GM18867 (cell line): ENCODE data around the gene ZNF787.
A peak's percentile ranks its signal among the peaks of the same experiment; 100 is the strongest.
"Not testable (repeated sequence)": the region's sequence is repeated elsewhere in the genome, so short reads cannot be mapped to it uniquely, and the experiment has no call there.

Experiments used
- ATAC-seq: cut with Tn5 transposase; IDR thresholded peaks from one replicate; pipeline ENCODE4 v1.9.1; 2021; ENCODE audit warnings: mild to moderate bottlenecking, moderate library complexity; ENCODE audit not compliant: unreplicated experiment

ZNF787 gene

GRCh38 chr19:56121180-56122167 is at the start of gene ZNF787:
Gene ZNF787 (minus strand): TSS chr19:56121295. CDS start chr19:56103217, 18,078 bp downstream.
- ATAC-seq: peak; percentile 86

- ATAC-seq: no peak
Measured at GRCh38 chr19:56170261-56170660, 49.2 kb upstream of the ZNF787 start.

GRCh38 chr19:56167064-56167578 is 46.0 kb upstream of the ZNF787 start:
- no peak for ATAC-seq

DNA sequence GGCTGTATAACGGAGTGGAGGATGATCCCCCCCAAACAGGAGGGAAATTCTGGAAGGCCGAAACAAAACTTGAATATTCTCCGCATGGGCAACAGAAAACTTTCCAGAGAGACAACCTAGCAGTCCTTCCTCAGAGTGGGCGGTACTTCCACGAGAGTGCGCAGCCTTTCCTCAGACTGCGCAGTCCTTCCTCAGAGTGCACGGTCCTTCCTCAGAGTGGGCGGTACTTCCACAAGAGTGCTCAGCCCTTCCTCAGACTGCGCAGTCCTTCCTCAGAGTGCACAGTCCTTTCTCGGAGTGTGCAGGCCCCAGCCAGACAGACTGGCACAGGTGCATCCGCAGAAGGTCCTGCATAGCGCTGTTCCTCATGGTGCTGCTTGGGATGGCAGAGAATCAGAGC is 42.0 kb upstream of the ZNF787 start:
- no peak for ATAC-seq

DNA sequence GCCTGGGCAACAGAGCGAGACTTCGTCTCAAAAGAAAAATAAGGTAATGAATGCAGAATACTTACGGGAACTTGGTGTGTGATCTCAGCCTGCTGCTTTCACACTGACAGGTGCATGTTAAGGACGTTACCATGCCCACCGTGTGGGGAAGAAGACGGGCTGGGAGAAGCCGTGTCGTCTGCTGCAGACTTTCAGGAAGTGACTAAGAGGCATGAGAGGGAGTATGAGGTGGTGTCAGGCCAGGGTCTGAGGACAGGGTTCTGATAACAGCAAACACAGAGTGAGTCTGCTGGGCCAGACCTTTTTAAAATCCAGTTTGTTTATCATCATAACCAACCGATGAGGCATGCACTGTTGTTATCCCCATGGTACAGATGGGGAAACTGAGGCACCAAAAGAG is 41.2 kb upstream of the ZNF787 start:
- ATAC-seq: no peak

- ATAC-seq: no peak
Measured at GRCh38 chr19:56161534-56161933, 40.4 kb upstream of the ZNF787 start.

GRCh38 chr19:56159622-56160271 is 38.7 kb upstream of the ZNF787 start:
- ATAC-seq: no peak

- ATAC-seq: no peak
Measured at GRCh38 chr19:56159009-56159559, 38.0 kb upstream of the ZNF787 start.

DNA sequence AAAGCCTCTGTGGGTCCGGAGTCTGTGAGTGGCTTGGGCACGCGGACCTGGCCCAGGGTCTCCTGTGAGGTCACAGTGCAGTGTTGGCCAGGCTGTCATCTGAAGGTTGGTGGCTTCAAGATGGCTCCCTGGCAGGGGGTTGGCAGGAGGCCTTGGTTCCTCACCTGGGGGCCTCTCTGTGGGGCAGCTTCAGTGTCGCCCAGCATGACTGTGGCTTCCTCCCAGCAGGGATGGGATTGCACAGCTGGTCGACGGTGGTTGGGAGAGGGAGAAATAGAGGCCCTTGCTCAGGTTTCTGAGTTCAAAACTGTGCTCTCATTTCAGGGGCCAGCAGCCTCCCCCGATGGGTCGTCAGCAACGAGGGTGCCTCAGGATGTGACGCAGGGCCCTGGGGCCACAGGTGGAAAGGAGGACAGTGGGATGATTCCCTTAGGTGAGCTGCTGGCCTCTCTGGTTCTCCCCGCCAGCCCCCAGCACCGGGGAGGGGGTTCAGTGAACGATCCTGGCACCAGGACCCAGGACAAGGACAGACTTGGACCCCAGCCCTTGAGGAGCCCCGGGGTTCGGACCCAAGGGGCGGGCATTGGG is 37.2 kb upstream of the ZNF787 start:
- no peak for ATAC-seq

DNA sequence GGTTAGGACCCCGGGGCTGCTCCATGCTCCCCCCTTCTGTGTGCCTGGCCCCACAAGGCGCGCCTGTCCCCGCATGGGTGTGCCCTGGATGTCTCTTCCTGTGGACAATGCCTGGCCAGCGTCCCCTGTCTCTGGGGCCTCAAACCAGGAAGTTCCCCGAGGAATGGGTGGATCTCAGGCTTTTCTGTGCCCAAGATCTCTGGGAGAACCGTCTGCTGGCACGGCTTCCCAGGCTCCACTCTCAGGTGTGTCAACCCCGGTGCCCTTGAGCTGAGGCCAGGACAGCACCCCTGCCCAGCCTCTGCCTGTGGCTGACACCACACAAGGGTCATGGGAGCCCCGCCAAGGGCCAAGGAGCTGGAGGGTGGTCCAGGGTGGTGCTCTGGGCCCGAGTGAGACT is 35.7 kb upstream of the ZNF787 start:
- ATAC-seq: no peak

- no peak for ATAC-seq
Measured at GRCh38 chr19:56155124-56155687, 34.1 kb upstream of the ZNF787 start.

DNA sequence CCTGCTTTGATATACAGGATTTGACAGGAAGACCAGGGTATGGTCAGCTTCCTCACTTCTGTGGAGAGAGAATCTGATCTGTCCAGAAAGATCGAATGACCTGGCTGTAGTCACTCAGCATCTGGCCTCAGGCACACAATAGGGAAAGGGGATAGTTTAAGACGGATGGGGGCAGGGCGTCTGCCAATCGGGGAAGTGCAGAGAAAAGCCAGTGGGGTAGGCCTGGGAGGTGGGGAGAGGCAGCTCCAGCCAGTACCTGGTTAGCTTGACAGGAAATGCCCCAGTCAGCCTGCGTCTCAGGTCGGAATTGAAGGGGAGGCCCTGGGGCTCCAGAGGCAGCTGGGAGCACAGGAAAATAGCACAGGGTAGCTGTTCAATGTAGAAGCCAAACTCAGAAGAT is 32.4 kb upstream of the ZNF787 start:
- ATAC-seq: no peak

GRCh38 chr19:56152644-56153043 is 31.5 kb upstream of the ZNF787 start:
- ATAC-seq: no peak

DNA sequence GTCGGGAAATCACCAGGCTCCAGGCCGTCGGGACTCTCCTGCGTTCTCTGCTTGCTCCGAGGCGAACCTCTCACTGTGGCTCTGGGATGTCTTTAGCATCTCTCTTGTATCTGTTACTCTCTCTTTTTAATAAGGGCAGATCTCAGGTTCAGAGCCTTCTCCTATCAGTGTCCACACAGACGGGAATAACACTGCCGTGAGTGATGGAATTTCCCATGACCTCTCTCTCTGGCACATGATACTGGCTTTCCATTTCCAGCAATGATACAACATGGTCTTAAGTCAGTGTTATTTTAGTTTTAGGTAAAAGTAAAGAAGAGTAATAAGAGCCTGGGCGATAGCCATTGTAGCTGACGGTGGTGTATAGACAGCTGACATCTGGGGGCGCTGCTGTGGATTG is 29.3 kb upstream of the ZNF787 start:
- no peak for ATAC-seq

GRCh38 chr19:56149656-56150038 is 28.6 kb upstream of the ZNF787 start:
- no peak for ATAC-seq

- not testable (repeated sequence) for ATAC-seq
Measured at GRCh38 chr19:56148955-56149655, 28.0 kb upstream of the ZNF787 start.

- no peak for ATAC-seq
Measured at GRCh38 chr19:56148096-56148495, 27.0 kb upstream of the ZNF787 start.

- ATAC-seq: no peak
Measured at GRCh38 chr19:56147307-56147706, 26.2 kb upstream of the ZNF787 start.

DNA sequence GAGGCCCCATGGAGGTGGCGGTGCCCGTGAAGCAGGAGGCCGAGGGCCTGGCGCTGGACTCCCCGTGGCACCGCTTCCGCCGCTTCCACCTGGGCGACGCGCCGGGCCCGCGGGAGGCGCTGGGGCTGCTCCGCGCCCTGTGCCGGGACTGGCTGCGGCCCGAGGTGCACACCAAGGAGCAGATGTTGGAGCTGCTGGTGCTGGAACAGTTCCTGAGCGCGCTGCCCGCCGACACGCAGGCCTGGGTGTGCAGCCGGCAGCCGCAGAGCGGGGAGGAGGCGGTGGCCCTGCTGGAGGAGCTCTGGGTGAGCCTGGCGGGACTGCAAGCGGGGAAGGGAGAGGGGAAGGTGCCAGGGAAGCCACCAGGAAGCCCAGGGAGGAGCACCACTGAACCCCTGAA is 25.8 kb upstream of the ZNF787 start:
- no peak for ATAC-seq

DNA sequence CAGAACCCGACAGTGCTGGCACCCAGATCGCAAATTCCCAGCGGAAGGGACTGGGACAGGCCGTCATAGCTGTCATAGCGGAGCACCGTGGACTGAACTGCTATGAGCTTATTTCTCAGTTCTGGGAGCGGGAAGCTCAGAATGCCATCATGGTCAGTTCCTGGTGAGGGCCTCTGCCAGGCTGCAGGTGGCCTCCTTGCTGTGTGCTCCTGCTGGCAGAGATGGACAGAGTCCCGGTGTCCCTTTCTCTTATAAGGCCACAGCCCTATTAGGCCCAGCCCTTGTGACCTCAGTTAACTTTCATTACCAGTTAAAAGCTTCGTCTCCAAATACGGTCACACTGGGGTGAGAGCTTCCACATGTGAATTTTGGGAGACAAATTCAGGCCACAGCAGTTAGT is 24.6 kb upstream of the ZNF787 start:
- no peak for ATAC-seq
